NCI-H2196 treated with DMSO at 0.1 percent for 48 hours (cell line): Measurements from ENCODE around the gene PCSK5.

Experiments used
- DNase-seq: peaks from one replicate; lab custom pipeline; 2025; ENCODE audit not compliant: unreplicated experiment; lab: John Stamatoyannopoulos, UW

Gene PCSK5

DNA sequence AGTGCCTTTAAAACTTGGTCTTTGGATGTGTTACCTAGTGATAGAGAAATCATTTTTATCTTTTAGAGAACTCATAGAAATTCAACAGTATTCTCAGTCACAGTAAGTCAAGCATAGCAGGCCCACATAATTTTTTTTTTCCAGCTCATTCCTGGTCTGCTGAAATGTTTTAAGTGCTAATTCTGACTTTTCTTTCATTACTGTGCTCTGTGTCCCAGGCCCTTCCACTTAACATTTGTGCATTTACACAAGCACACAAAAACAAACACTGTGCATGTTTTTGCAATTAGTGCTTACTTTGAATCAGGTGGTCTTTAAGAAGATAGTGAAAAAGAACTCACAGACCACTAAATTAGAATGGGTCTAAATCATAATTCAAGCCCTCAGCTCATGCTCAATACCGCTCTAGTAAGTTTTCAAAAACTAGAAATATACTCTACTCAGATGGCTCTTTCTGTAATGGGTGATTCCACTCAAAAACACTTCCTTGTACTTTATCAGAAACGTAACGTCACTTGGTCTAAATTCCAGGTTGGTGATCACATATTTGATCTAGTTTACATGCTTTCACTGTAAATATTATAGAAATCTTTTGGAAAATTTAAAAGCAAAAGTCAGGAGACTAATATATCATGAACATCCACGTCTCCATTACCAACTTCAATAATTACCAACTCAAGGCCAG, 107.8 kb downstream of the PCSK5 start:
- DNase-seq = no peak

GRCh38 chr9:76001459-76001858, 111.0 kb downstream of the PCSK5 start:
- DNase-seq = no peak

GRCh38 chr9:76003041-76003440, 112.6 kb downstream of the PCSK5 start:
- no peak for DNase-seq

DNA sequence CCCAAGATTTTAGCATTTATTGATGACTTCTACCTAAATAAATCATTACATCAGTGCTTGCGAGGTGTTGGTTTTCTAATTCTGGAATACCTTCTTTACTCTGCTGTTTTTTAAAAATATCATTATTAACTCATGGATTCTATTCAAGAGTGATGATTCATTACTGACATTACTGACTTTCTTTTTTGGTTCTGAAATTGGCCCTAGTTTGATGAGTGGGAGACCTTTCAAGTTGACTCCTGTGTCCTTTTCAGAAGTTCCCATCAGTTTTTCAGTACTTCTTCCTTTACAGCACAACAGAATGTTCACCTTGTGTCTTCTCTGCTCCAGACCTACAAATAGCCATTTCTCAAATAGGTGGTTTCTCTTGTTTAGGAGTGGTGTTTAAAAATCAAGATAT, 114.1 kb downstream of the PCSK5 start:
- DNase-seq = no peak

GRCh38 chr9:76007935-76008334, 117.5 kb downstream of the PCSK5 start:
- DNase-seq = no peak

DNA sequence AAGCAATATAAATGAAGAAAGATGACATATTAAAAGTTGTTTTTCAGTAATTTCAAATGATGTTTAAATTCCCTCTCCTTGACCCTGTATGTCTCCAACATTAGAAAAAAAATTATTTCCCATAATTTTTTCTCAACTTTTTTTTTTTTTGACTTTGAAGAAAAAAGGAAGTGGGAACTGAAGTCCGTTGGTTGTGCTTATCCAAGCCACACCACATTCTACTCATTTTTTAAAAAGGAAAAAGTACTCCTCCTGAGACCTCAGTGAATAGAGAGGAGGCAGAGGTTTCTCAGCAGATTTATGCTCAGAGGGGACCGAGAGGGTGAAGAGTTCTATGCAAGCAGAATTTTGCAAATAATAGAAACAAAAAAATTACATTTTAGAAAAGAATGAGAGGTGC, 123.3 kb downstream of the PCSK5 start:
- no peak for DNase-seq

DNA sequence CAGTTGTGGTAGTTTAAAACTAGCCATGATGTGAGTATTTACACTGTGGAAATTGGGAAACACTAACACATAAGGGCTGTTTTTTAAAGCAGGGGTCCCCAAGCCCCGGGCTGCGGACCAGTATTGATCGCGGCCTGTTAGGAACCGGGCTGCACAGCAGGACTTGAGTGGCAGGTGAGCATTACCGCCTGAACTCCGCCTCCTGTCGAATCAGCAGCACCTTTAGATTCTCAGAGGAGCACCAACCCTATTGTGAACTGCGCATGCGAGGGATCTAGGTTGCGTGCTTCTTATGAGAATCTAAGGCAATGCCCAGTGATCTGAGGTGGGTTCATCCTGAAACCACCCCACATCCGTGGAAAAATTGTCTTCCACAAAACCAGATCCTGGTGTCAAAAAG, 127.8 kb downstream of the PCSK5 start:
- no peak for DNase-seq

DNA sequence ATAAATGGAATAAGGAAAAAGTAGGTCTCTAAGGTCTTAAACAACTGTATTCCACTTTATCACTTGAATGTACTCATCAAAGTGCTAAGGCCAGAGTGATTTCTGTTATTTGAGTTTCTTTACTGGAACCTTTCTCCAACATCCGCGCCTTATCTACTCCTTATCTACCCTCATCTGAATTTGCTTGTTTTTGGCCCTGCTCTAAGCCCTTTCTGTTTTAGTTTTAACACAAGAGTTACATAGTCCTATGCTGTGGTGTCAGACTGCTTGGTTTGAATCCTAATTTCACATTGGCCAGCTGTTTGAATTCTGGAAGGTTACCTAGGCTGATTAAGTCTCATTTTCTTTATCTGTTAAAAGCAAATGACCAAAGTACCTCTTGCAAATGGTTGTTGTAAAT, 128.3 kb downstream of the PCSK5 start:
- DNase-seq = no peak

DNA sequence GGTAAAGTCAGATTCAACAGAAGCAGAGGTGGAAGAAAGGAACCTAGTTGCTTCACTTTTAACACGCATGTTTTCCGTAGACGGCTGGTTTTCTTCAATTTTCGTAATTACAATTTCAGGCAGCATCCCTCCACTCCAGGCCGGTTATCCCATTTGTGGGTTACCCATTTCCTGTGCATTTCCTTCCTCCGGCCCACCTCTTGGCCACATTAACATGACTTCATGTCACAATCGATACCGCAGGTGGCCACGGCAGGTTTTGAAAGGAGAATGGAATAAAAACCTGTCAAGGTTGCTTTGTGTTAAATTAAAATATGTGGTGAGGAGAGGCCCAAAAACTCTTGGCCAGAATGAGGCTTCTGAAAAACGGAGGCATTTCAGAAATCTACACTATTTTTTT, 130.2 kb downstream of the PCSK5 start:
- DNase-seq = no peak

GRCh38 chr9:76022317-76022716, 131.8 kb downstream of the PCSK5 start:
- no peak for DNase-seq

- no peak for DNase-seq
Observed at GRCh38 chr9:76023715-76024195, 133.3 kb downstream of the PCSK5 start.

GRCh38 chr9:76025286-76025685, 134.8 kb downstream of the PCSK5 start:
- DNase-seq = no peak

- no peak for DNase-seq
Observed at GRCh38 chr9:76026796-76027195, 136.3 kb downstream of the PCSK5 start.

DNA sequence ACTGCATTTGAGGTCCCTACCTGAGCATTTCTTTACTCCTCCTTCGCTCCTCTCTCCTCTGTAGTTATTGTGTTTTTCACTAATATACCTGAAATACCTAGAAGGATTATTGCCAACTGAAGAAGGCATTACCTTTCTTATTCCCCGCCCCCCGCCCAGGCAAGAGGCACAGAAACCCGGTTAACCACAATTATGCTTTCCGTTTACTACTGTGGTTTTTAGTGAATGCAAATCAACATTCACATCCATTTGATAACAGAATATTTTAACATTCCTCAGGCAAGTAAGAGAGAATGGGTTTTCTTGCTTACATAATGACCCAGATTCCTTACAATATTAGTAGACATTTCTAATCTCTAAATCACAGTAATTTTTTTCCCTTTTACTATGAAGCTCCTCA, 136.9 kb downstream of the PCSK5 start:
- no peak for DNase-seq

DNA sequence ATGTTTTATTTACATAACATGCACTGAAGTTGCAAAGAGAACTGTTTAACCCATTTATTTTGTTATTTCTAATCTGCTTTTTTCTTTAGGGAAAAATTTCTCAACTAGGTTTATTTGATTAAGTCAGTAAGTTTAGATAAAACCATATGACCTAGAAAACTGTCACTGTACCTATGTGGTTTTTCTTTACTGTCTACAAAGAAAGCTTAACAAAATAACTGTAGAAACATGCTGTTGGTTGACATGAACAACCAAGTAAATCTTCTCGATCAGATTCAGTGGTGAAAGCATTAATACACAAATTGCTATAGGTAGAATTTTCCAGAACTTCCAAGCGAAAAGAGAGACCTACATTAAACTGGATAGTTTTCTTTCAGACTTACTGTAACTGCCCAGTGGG, 137.4 kb downstream of the PCSK5 start:
- no peak for DNase-seq

- no peak for DNase-seq
Observed at GRCh38 chr9:76032038-76032796, 141.7 kb downstream of the PCSK5 start.

DNA sequence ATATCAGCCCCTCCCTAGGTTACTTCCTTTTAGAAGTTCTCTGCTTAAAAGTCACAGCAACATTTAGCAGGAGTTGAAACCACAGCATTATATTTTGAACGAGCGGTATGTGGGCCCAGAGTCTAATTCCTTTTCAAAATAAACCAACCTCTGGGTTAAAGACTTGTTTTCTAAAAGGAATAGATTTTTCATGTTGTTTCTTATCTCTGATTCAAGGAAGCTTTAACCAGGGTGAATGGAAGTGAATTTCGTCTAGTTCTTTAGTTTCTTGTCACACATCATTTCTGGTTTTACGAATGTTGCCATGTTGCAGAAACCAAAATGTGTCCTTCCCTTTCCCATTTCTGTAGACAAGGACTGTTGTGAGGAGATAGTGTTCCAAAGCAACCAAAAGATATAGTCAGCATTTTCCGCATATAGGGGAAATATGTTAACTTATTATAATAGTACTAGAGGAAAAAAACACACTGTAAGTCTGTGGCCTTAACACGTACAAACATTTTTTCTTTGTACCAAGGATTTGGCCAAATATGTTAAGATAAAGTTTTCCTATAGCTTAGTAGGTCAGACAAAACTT, 142.4 kb downstream of the PCSK5 start:
- DNase-seq = no peak

- no peak for DNase-seq
Observed at GRCh38 chr9:76034049-76034448, 143.6 kb downstream of the PCSK5 start.

DNA sequence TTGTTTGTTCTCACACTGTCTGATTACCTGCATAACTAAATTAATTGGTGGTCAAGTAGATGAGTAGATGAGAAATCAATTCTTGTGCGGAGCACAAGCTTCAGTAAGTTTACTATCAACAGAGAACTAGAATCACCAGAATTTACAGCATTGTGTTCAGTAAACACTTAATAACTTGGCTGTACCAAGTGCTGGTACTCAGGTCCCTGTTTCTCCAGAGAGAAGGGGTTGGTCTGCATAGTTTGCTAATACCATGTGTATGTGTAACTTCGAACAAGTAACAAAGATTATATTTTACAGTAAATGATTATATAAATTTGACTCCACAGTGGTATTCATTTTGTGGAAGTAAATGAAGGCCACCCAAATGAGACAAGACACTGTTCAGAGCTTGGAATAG, 146.3 kb downstream of the PCSK5 start:
- no peak for DNase-seq

DNA sequence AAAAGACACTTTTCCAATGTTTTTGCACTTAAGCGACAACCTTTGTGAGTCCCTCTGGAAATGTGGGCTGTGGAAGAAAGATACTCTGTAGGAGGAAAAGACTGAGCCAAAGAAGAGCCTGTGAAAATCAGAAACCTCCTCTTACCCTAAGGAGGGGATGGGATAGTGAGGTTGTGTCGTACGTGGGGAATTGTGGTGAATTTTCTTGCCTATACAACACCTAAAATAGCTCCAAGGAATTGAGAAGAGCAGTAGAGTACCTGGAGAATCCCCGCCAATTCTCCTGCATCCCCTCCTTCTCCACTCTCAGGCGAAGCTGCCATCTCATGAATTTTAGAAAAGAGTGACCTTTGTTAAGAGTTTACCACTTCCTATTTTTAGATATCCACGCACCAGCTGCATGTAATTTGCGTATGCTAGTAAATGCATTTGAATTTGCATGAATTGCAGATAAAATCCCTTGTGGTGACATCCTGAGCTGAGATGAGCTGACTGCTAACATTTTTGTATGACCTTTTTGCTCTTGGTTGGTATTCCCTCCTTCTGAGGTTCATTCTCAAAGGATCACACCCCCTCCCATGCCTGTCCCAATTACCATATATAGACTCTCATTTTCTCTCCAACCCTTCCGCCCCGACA, 147.2 kb downstream of the PCSK5 start:
- no peak for DNase-seq

DNA sequence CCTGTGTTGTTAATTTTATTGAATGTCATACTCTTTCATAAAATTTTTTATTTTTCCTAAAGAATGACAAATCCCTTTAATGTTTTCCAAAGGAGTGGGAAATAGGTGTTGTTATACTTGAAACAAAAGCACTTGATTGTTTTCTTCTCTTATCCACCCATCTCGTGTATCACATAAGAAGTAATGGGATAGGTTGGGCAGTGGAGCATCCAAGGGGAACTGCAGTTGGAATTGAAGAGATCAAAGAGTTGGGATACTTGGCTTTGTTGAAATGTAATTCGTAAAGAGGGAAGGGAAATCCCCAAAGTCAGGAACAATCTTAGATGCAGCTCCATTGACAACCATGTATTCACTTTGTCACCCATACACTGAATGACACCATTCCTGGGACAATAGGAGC, 148.0 kb downstream of the PCSK5 start:
- DNase-seq = no peak
